Stomach (tissue), 4 donors: ENCODE data around the gene ZNF575.

Source experiments
- EP300 ChIP-seq: sonication (generic); formaldehyde crosslinking; IDR thresholded peaks from one replicate; pipeline ENCODE4 v1.6.1; 2017; ENCODE audit warnings: antibody characterized with exemption
- POLR2A ChIP-seq, 4 donors: fragments of 450-650 bp; IDR thresholded peaks; one replicate each; pipeline ENCODE4 v1.6.1; 2016; ENCODE audit warnings: antibody characterized with exemption in 4 of 4, control low read depth in 2 of 4, mild to moderate bottlenecking in 1 of 4, moderate library complexity in 1 of 4
- POLR2AphosphoS5 ChIP-seq, 3 donors: sonication (generic); formaldehyde crosslinking; IDR thresholded peaks; one replicate each; pipeline ENCODE4 v1.6.1; 2016; ENCODE audit warnings: antibody characterized with exemption in 3 of 3
- TF ChIP-seq, protein P1 (sequence below), 7 experiments: fragments of 450-650 bp in 4 of 7; fragments of 200-600 bp in 3 of 7; sonication (generic) in 3 of 7; IDR thresholded peaks; one replicate each; pipeline ENCODE4 v1.5.1; 2016 to 2019; ENCODE audit warnings: antibody characterized with exemption in 7 of 7, control low read depth in 2 of 7, mild to moderate bottlenecking in 1 of 7

DNA sequence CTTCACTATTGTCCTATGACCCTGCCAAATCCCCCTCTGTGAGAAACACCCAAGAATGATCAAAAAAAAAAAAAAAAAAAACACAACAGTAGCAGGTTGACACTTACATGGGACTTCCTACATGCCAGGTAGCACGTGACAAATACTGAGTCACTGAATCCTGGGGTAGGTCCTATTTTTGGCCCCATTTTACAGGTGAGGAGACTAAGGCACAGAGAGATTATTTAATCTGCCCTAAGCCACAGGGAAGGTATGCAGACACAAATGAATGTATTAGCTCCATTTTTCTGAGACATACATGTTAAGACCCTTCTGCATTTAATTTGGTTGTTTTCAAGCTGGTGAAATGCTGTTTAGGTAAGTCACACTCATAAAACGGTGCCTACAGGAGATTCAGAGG lies 15.7 kb downstream of the ZNF575 start:
- TF ChIP-seq, protein P1, sequence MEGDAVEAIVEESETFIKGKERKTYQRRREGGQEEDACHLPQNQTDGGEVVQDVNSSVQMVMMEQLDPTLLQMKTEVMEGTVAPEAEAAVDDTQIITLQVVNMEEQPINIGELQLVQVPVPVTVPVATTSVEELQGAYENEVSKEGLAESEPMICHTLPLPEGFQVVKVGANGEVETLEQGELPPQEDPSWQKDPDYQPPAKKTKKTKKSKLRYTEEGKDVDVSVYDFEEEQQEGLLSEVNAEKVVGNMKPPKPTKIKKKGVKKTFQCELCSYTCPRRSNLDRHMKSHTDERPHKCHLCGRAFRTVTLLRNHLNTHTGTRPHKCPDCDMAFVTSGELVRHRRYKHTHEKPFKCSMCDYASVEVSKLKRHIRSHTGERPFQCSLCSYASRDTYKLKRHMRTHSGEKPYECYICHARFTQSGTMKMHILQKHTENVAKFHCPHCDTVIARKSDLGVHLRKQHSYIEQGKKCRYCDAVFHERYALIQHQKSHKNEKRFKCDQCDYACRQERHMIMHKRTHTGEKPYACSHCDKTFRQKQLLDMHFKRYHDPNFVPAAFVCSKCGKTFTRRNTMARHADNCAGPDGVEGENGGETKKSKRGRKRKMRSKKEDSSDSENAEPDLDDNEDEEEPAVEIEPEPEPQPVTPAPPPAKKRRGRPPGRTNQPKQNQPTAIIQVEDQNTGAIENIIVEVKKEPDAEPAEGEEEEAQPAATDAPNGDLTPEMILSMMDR (IDR thresholded peaks at IDR 0.05) = no peak
- TF ChIP-seq POLR2AphosphoS5 (IDR thresholded peaks at IDR 0.05) (no peak), POLR2A (IDR thresholded peaks at IDR 0.05) (no peak), EP300 (no peak)
